HL-60 (cell line): ENCODE results near the gene BCL3. TPM values are rescaled to one million over a fixed set of nuclear protein-coding genes. Genes with fewer than 3 reads are reported as not detected.

ENCODE experiments used
- DNase-seq, 2 experiments: peaks; one replicate each; pipeline ENCODE4 v3.0.0-alpha.2; 2010 to 2020; ENCODE audit warnings: low read depth in 1 of 2, low spot score in 1 of 2
- H3K27ac ChIP-seq: fragments of 250-450 bp; sonication (Bioruptor Pico); replicated peaks from 2 replicates; pipeline ENCODE4 v1.5.1; 2020; ENCODE audit warnings: mild to moderate bottlenecking, moderate library complexity
- H3K27me3 ChIP-seq: fragments of 250-450 bp; sonication (Bioruptor Pico); 2 replicates; pipeline ENCODE4 v1.5.1; 2021; ENCODE audit warnings: mild to moderate bottlenecking, moderate library complexity; ENCODE audit not compliant: insufficient read depth, poor library complexity, severe bottlenecking
- H3K4me3 ChIP-seq: replicated peaks from 2 replicates; pipeline ENCODE4 v1.5.1; 2011; ENCODE audit warnings: mild to moderate bottlenecking, control low read depth, low read length; ENCODE audit not compliant: insufficient read depth
- GABPA ChIP-seq: IDR thresholded peaks from 2 replicates; pipeline ENCODE4 v1.6.1; 2012; ENCODE audit warnings: low read depth
- POLR2AphosphoS5 ChIP-seq: IDR thresholded peaks from 2 replicates; pipeline ENCODE4 v1.6.1; 2012; ENCODE audit warnings: low read depth
- SPI1 ChIP-seq: IDR thresholded peaks from 2 replicates; pipeline ENCODE4 v1.6.1; 2012; ENCODE audit warnings: low read depth, mild to moderate bottlenecking, borderline replicate concordance
- microRNA-seq: library from miRNA; unstranded; fragments of <30 nt; microRNA quantifications from one replicate; pipeline ENCODE4, GENCODE V29; 2018
- TF ChIP-seq, protein P1 (sequence below): IDR thresholded peaks from 2 replicates; pipeline ENCODE4 v1.6.1; 2012; ENCODE audit warnings: low read depth; ENCODE audit not compliant: insufficient replicate concordance
- TF ChIP-seq, protein P2 (sequence below): IDR thresholded peaks from one replicate; pipeline ENCODE4 v1.5.1; 2011; ENCODE audit warnings: low read length, control low read depth, inconsistent platforms; ENCODE audit not compliant: insufficient read depth

BCL3 gene

DNA sequence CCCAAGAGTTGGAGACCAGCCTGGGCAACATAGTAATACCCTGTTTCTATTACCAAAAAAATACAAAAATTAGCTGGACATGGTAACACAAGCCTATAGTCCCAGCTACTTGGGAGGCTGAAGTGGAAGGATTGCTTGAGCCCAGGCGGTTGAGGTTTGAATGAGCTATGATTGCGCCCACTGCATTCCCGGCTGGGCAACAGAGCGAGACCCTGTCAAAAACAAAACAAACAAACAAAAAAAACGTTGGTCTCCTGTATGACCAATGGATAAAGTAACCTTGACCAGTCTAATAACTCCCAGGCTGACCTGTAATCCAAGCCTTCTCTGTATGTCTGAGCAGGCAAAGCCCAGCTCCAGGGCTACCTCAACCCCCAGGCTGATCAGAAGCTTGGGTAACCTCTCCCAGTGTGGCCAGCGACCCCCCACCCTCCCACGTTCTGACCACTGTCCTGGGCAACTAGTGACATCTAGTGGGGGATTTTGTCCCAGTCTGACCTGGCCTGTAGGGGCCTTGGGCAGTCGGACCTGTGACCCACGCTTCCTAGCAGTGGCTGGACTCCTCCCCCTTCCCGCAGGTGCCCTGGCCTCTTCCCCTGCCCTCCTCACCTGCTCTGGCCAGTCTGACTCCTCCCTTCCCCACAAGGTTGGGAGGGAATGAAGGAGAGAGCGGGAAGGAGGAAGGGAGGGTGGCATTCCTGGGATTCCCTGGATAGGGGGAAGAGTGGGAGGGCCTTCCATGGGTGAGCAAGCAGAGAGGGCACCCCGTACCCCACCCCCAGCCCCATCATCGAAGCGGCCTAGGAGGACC lies 59.3 kb downstream of the BCL3 start:
- TF ChIP-seq POLR2AphosphoS5 (no peak), GABPA (no peak), SPI1 (no peak)
- TF ChIP-seq, protein P1, sequence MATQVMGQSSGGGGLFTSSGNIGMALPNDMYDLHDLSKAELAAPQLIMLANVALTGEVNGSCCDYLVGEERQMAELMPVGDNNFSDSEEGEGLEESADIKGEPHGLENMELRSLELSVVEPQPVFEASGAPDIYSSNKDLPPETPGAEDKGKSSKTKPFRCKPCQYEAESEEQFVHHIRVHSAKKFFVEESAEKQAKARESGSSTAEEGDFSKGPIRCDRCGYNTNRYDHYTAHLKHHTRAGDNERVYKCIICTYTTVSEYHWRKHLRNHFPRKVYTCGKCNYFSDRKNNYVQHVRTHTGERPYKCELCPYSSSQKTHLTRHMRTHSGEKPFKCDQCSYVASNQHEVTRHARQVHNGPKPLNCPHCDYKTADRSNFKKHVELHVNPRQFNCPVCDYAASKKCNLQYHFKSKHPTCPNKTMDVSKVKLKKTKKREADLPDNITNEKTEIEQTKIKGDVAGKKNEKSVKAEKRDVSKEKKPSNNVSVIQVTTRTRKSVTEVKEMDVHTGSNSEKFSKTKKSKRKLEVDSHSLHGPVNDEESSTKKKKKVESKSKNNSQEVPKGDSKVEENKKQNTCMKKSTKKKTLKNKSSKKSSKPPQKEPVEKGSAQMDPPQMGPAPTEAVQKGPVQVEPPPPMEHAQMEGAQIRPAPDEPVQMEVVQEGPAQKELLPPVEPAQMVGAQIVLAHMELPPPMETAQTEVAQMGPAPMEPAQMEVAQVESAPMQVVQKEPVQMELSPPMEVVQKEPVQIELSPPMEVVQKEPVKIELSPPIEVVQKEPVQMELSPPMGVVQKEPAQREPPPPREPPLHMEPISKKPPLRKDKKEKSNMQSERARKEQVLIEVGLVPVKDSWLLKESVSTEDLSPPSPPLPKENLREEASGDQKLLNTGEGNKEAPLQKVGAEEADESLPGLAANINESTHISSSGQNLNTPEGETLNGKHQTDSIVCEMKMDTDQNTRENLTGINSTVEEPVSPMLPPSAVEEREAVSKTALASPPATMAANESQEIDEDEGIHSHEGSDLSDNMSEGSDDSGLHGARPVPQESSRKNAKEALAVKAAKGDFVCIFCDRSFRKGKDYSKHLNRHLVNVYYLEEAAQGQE, result no peak
- TF ChIP-seq, protein P2, sequence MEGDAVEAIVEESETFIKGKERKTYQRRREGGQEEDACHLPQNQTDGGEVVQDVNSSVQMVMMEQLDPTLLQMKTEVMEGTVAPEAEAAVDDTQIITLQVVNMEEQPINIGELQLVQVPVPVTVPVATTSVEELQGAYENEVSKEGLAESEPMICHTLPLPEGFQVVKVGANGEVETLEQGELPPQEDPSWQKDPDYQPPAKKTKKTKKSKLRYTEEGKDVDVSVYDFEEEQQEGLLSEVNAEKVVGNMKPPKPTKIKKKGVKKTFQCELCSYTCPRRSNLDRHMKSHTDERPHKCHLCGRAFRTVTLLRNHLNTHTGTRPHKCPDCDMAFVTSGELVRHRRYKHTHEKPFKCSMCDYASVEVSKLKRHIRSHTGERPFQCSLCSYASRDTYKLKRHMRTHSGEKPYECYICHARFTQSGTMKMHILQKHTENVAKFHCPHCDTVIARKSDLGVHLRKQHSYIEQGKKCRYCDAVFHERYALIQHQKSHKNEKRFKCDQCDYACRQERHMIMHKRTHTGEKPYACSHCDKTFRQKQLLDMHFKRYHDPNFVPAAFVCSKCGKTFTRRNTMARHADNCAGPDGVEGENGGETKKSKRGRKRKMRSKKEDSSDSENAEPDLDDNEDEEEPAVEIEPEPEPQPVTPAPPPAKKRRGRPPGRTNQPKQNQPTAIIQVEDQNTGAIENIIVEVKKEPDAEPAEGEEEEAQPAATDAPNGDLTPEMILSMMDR, result no peak
- H3K27me3 ChIP-seq, result peaks cover 21% of the 10 kb centered on the region
- H3K4me3 ChIP-seq, result no peak overlapping the region
- no peak for DNase-seq
- H3K27ac ChIP-seq, result no peak overlapping the region

DNA sequence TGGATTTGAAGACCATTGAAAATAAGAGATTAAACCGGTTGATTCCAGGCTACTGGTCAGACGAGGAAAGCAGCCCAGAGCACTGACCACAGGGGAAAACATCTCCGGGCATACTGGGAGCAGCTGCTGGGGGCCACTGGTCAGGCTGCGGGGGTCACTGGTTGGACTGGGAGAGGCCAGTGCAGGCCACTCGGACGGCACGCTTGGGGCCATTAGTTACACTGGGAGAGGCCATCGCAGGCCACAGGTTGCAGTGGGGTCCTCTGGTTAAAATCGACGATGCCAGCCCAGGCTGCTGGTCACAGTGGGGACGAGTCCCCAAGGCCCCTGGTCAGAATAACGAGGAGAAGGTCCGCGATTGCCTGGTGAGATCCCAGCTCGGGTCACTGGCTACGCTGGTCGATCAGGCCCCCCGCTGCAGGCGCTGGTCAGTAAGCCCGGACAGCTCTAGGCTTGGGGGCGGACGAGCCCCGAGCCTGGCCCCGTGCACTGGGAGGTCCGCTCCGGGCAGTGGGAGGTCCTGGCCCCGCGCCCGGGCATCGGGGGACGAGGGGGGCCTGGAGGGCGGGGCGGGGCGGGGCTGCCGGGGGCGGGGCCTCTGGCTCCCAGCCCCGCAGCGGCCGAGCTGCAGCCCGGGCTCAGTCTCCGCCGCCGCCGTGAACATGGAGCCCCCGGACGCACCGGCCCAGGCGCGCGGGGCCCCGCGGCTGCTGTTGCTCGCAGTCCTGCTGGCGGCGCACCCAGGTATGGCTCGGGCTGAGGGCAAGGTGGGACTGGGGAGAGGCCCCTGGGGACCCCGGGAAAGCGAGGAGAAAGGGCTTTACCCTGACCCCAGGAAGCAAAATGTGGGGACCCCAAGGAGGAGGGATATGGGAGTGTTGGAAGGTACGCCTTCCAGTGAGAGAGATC lies 60.2 kb downstream of the BCL3 start, which contains the start of gene BCAM:
Gene BCAM, plus strand, starts transcription at position 641 of the 909 bp plus-strand sequence. Its CDS starts 22 bp downstream, at position 663.
- DNase-seq, result no peak
- H3K4me3 ChIP-seq, result no peak within 1 kb of the TSS
- no peak within 1 kb of the TSS for H3K27ac ChIP-seq
- peaks cover 21% of the 10 kb centered on the region for H3K27me3 ChIP-seq
- TF ChIP-seq GABPA (no peak), POLR2AphosphoS5 (no peak), SPI1 (no peak)
- TF ChIP-seq, protein P1, result no peak
- TF ChIP-seq, protein P2, result no peak

Small RNAs within 50 kb of the gene (microRNA-seq; reads per million reads assigned to microRNA genes)
- gene MIR8085, result not detected
